ENCODE results near the gene UBE2E3. TPM values are rescaled to one million over a fixed set of nuclear protein-coding genes. Genes with fewer than 3 reads are reported as not detected.

The UBE2E3 gene
- total and polyA plus RNA-seq, 2 of the 4 experiments (the other 2 are of a cell fraction): 106 to 114 TPM

DNA sequence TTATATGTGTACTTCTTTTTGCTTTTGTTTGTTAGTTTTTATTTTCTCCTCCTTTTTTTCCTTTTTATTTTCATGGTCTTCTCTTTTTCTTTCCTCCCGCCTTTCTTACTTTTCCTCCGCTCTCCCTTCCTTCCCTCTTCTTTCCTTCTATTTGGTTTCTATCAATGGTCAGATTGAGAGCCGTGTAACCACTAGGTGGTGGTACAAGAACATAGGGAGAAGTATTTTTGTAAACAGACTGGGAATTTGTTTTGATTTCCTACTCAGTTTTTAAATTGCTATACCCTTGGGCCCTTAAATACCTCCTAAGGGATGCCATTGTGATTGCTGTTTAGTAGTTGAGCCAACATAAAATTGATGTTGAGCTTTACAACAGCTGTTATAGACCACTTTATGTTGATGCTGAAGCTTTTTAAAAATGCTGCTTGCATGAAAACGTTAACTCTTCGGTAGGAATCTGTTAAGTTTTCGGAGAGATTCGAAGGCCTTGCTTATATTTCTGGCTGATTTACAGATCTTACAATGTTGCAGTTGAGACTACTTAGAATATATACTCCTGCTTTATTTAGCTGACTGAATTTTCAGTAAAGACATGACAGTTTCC, 124.2 kb downstream of the UBE2E3 start:
- Histone ChIP-seq H3K56ac (ENCODE audit: extremely low read depth, insufficient read depth, low read length) (no peak overlapping the region), H2AK9ac (replicated peaks; ENCODE audit: low read depth, low read length, poor library complexity) (no peak overlapping the region), H3K4me2 (ENCODE audit: low read depth, low read length) (no peak overlapping the region), H2BK120ac (ENCODE audit: low read depth, low read length) (no peak overlapping the region), H3K9ac (ENCODE audit: low read depth, low read length) (no peak overlapping the region), H3K9me1 (ENCODE audit: insufficient read depth, low read length) (0 out of 2 replicates have a peak, but pooled peaks cover 2% of the 10 kb centered on the region), H3K4me3 (ENCODE audit: insufficient read depth, low read depth, low read length) (no peak overlapping the region), H4K8ac (ENCODE audit: low read depth in 2 of 2, low read length in 2 of 2) (no peak overlapping the region; a peak in 1 of 4 replicates), H3K27ac (ENCODE audit: insufficient read depth, low read length) (no peak overlapping the region), H2AFZ (replicated peaks; ENCODE audit: low read length, poor library complexity) (no peak overlapping the region), H2BK5ac (ENCODE audit: low read depth, low read length, poor library complexity, severe bottlenecking) (no peak overlapping the region), H3K79me1 (ENCODE audit: low read depth in 1 of 2, low read length in 2 of 2) (no peaks in the 10 kb centered on the region), H4K20me1 (ENCODE audit: insufficient read depth, low read length) (no peaks in the 10 kb centered on the region), H3K4me1 (ENCODE audit: control insufficient read depth, insufficient read depth, low read length) (peaks cover 5% of the 10 kb centered on the region), H3K4ac (ENCODE audit: low read depth, low read length) (no peak overlapping the region), H3K18ac (ENCODE audit: low read depth, low read length) (no peak overlapping the region), H3K36me3 (ENCODE audit: control insufficient read depth, insufficient read depth, low read length) (no peaks in the 10 kb centered on the region), H3K14ac (replicated peaks; ENCODE audit: low read depth, low read length) (no peak overlapping the region), H2BK20ac (ENCODE audit: low read depth, low read length) (no peak overlapping the region), H3K27me3 (ENCODE audit: control insufficient read depth, insufficient read depth, low read length) (no peaks in the 10 kb centered on the region), H3K23ac (ENCODE audit: low read depth, low read length) (no peak overlapping the region), H2BK15ac (ENCODE audit: low read depth, low read length) (no peak overlapping the region), H2AK5ac (ENCODE audit: low read depth, low read length) (no peak overlapping the region), H4K91ac (ENCODE audit: insufficient read depth, low read depth, low read length) (no peak overlapping the region), H3K9me3 (ENCODE audit: control insufficient read depth, insufficient read depth, low read length) (no peaks in the 10 kb centered on the region), H4K5ac (ENCODE audit: low read depth, low read length) (no peak overlapping the region)
- dilution Hi-C loops (cut with HindIII; ENCODE audit: low sequenced_read_pairs, unreplicated experiment) (no loop called here), intact Hi-C loops (cut with micrococcal nuclease) (loop anchor here (1.0 to 10.0 kb wide), 8 partner anchors 353 to 1550 kb away; partner anchors contain the start of genes ITGA4 and ITPRID2), in situ Hi-C loops (cut with MboI; ENCODE audit: low sequenced_read_pairs) (loop anchor here (10.0 to 25.0 kb wide), 3 partner anchors 610 to 1008 kb away; no protein-coding TSS in a partner anchor)
- POLR2A ChIA-PET (ENCODE audit: unreplicated experiment): interaction anchor here (0.6 kb wide), 1 partner anchor 1064 kb away, joined by 4 read pairs; no protein-coding TSS in a partner anchor
- no TSS peak for BruUV-seq (replicated peaks)
- ATAC-seq (ENCODE audit: low read depth): peak; percentile 50
- peak; percentile 76 for DNase-seq
- WGBS, 2 experiments (ENCODE audit: extremely low coverage in 2 of 2, insufficient read length in 1 of 2): 100% methylated on average over 2 of the region's 7 CpGs; no CpG with 5 or more reads in 1 of the 2 experiments
- CTCF ChIA-PET: interaction anchor here (0.6 to 3.8 kb wide), 11 partner anchors 9 to 981 kb away, joined by 3 to 14 read pairs (median 4); partner anchors contain the start of gene ITGA4
- no peak for TF ChIP-seq POLR2A (IDR thresholded peaks at IDR 0.05; ENCODE audit: low read depth, low read length)
- TF ChIP-seq CHD1 (IDR thresholded peaks at IDR 0.05; ENCODE audit: low read depth, low read length): no peak
- no peak for TF ChIP-seq MAZ (IDR thresholded peaks at IDR 0.05; ENCODE audit: borderline replicate concordance, low read depth, low read length)
- TF ChIP-seq, protein P1, sequence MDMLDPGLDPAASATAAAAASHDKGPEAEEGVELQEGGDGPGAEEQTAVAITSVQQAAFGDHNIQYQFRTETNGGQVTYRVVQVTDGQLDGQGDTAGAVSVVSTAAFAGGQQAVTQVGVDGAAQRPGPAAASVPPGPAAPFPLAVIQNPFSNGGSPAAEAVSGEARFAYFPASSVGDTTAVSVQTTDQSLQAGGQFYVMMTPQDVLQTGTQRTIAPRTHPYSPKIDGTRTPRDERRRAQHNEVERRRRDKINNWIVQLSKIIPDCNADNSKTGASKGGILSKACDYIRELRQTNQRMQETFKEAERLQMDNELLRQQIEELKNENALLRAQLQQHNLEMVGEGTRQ (IDR thresholded peaks at IDR 0.05; ENCODE audit: low read depth, low read length): no peak
- TF ChIP-seq, protein P2, sequence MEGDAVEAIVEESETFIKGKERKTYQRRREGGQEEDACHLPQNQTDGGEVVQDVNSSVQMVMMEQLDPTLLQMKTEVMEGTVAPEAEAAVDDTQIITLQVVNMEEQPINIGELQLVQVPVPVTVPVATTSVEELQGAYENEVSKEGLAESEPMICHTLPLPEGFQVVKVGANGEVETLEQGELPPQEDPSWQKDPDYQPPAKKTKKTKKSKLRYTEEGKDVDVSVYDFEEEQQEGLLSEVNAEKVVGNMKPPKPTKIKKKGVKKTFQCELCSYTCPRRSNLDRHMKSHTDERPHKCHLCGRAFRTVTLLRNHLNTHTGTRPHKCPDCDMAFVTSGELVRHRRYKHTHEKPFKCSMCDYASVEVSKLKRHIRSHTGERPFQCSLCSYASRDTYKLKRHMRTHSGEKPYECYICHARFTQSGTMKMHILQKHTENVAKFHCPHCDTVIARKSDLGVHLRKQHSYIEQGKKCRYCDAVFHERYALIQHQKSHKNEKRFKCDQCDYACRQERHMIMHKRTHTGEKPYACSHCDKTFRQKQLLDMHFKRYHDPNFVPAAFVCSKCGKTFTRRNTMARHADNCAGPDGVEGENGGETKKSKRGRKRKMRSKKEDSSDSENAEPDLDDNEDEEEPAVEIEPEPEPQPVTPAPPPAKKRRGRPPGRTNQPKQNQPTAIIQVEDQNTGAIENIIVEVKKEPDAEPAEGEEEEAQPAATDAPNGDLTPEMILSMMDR (conservative IDR thresholded peaks at IDR 0.05; ENCODE audit: low read depth, low read length): peak; percentile 90
- TF ChIP-seq MXI1 (IDR thresholded peaks at IDR 0.05; ENCODE audit: borderline replicate concordance, low read depth, low read length): no peak
- TF ChIP-seq MAFK (IDR thresholded peaks at IDR 0.05; ENCODE audit: low read depth, low read length): no peak
- TF ChIP-seq, protein P3, sequence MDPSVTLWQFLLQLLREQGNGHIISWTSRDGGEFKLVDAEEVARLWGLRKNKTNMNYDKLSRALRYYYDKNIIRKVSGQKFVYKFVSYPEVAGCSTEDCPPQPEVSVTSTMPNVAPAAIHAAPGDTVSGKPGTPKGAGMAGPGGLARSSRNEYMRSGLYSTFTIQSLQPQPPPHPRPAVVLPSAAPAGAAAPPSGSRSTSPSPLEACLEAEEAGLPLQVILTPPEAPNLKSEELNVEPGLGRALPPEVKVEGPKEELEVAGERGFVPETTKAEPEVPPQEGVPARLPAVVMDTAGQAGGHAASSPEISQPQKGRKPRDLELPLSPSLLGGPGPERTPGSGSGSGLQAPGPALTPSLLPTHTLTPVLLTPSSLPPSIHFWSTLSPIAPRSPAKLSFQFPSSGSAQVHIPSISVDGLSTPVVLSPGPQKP (IDR thresholded peaks at IDR 0.05; ENCODE audit: borderline replicate concordance, low read depth, low read length): no peak
- peak; percentile 78 for TF ChIP-seq SMC3 (IDR thresholded peaks at IDR 0.05; ENCODE audit: low read depth, low read length)
- peak; percentile 86 for TF ChIP-seq RAD21 (IDR thresholded peaks at IDR 0.05; ENCODE audit: low read length)
- TF ChIP-seq BHLHE40 (IDR thresholded peaks at IDR 0.05; ENCODE audit: low read depth, low read length): no peak
- TF ChIP-seq RFX5 (IDR thresholded peaks at IDR 0.05; ENCODE audit: low read depth, low read length): no peak
- TF ChIP-seq RCOR1 (IDR thresholded peaks at IDR 0.05; ENCODE audit: insufficient replicate concordance, low read length): no peak
- TF ChIP-seq NFE2L2 (IDR thresholded peaks at IDR 0.05; ENCODE audit: low read depth, low read length): no peak
- no peak for TF ChIP-seq CEBPB (IDR thresholded peaks at IDR 0.05; ENCODE audit: low read depth, low read length)
